Neuronal stem cell (in vitro differentiated cells): Measurements from ENCODE around the gene ABCF1. TPM values are rescaled to one million over a fixed set of nuclear protein-coding genes. Genes with fewer than 3 reads are reported as not detected.
"Not testable (repeated sequence)": the region's sequence is repeated elsewhere in the genome, so short reads cannot be mapped to it uniquely, and the experiment has no call there.

Source experiments
- DNase-seq: peaks from one replicate; pipeline ENCODE4 v3.0.0-alpha.2; 2013; ENCODE audit warnings: low spot score
- H2AFZ ChIP-seq: one replicate; pipeline ENCODE4 v1.6.1; 2013; ENCODE audit warnings: mild to moderate bottlenecking, low read length, inconsistent platforms
- H2AK5ac ChIP-seq: 2 replicates; pipeline ENCODE4 v1.6.1; 2013; ENCODE audit warnings: low read depth, mild to moderate bottlenecking, inconsistent platforms, low read length, moderate library complexity, mixed read lengths
- H2BK120ac ChIP-seq: 2 replicates; pipeline ENCODE4 v1.6.1; 2013; ENCODE audit warnings: low read depth, mild to moderate bottlenecking, inconsistent platforms, low read length, moderate library complexity, mixed read lengths
- H2BK12ac ChIP-seq: one replicate; pipeline ENCODE4 v1.6.1; 2013; ENCODE audit warnings: low read length, inconsistent platforms
- H2BK15ac ChIP-seq: 2 replicates; pipeline ENCODE4 v1.6.1; 2013; ENCODE audit warnings: mild to moderate bottlenecking, low read length, inconsistent platforms, mixed read lengths
- H2BK5ac ChIP-seq: one replicate; pipeline ENCODE4 v1.6.1; 2013; ENCODE audit warnings: inconsistent platforms, mild to moderate bottlenecking, low read length, moderate library complexity
- H3K14ac ChIP-seq: one replicate; pipeline ENCODE4 v1.6.1; 2013; ENCODE audit warnings: low read length, inconsistent platforms
- H3K18ac ChIP-seq: 2 replicates; pipeline ENCODE4 v1.6.1; 2013; ENCODE audit warnings: low read length, inconsistent platforms
- H3K23ac ChIP-seq: 2 replicates; pipeline ENCODE4 v1.6.1; 2013; ENCODE audit warnings: low read depth, mild to moderate bottlenecking, mixed read lengths, low read length, inconsistent platforms; ENCODE audit not compliant: poor library complexity
- H3K27ac ChIP-seq: replicated peaks from 3 replicates; pipeline ENCODE4 v1.5.1; 2013; ENCODE audit warnings: low read length, inconsistent platforms
- H3K27me3 ChIP-seq, 3 experiments: 2 replicates each; pipeline ENCODE4 v1.6.1; 2013; ENCODE audit warnings: low read length in 3 of 3, mild to moderate bottlenecking in 2 of 3, inconsistent platforms in 1 of 3, low read depth in 1 of 3, mixed read lengths in 1 of 3, moderate library complexity in 1 of 3; ENCODE audit not compliant: control insufficient read depth in 3 of 3, insufficient read depth in 3 of 3
- H3K36me3 ChIP-seq, 2 donors: replicated peaks in 1 of 2; 2 replicates each; pipeline ENCODE4 v1.6.1; 2013; ENCODE audit warnings: low read length in 2 of 2; ENCODE audit not compliant: control insufficient read depth in 2 of 2, insufficient read depth in 2 of 2
- H3K4ac ChIP-seq: 2 replicates; pipeline ENCODE4 v1.6.1; 2013; ENCODE audit warnings: inconsistent platforms, mild to moderate bottlenecking, low read length, moderate library complexity
- H3K4me1 ChIP-seq, 2 donors: 1 replicate in 1 of 2; 2 replicates in 1 of 2; pipeline ENCODE4 v1.6.1; 2013; ENCODE audit warnings: low read length in 2 of 2, low read depth in 1 of 2; ENCODE audit not compliant: control insufficient read depth in 2 of 2, insufficient read depth in 1 of 2
- H3K4me2 ChIP-seq: one replicate; pipeline ENCODE4 v1.6.1; 2013; ENCODE audit warnings: mild to moderate bottlenecking, low read length, inconsistent platforms; ENCODE audit not compliant: insufficient read depth, poor library complexity, severe bottlenecking
- H3K4me3 ChIP-seq, 2 donors: 2 replicates each; pipeline ENCODE4 v1.5.1; 2013; ENCODE audit warnings: low read length in 2 of 2, mild to moderate bottlenecking in 2 of 2, inconsistent platforms in 1 of 2, moderate library complexity in 1 of 2
- H3K79me1 ChIP-seq: one replicate; pipeline ENCODE4 v1.6.1; 2013; ENCODE audit warnings: low read depth, mild to moderate bottlenecking, inconsistent platforms, low read length, moderate library complexity
- H3K9ac ChIP-seq: one replicate; pipeline ENCODE4 v1.6.1; 2013; ENCODE audit warnings: mild to moderate bottlenecking, low read depth, low read length, inconsistent platforms; ENCODE audit not compliant: poor library complexity
- H3K9me3 ChIP-seq, 2 donors: replicated peaks in 1 of 2; 2 replicates each; pipeline versions ENCODE3 to v1.6.1; 2013; ENCODE audit warnings: low read length in 2 of 2, mild to moderate bottlenecking in 2 of 2, inconsistent platforms in 1 of 2, low read depth in 1 of 2, mixed read lengths in 1 of 2, moderate library complexity in 1 of 2; ENCODE audit not compliant: control insufficient read depth in 2 of 2, insufficient read depth in 1 of 2
- H4K8ac ChIP-seq: one replicate; pipeline ENCODE4 v1.6.1; 2013; ENCODE audit warnings: low read depth, mild to moderate bottlenecking, inconsistent platforms, low read length, moderate library complexity
- H4K91ac ChIP-seq: one replicate; pipeline ENCODE4 v1.6.1; 2013; ENCODE audit warnings: low read length, low read depth, mild to moderate bottlenecking, inconsistent platforms; ENCODE audit not compliant: poor library complexity
- WGBS, 2 donors: extraction: QIAGEN DNeasy Blood & Tissue Kit; methylation state at CpG; one replicate each; pipeline ENCODE4 v1.1.7; 2013; ENCODE audit warnings: missing lambda C conversion rate in 2 of 2, mixed read lengths in 1 of 2; ENCODE audit not compliant: insufficient read length in 2 of 2, insufficient replicate concordance in 1 of 2; ENCODE audit errors: extremely low coverage in 2 of 2; 5-methylcytosine and 5-hydroxymethylcytosine counted together
- polyA plus RNA-seq, 2 experiments: library from polyadenylated mRNA; stranded (reverse); fragments of 200-250 nt; gene quantifications; one replicate each; pipeline ENCODE4 v1.2.3, GENCODE V29; 2013

Gene ABCF1
- 66.4 TPM for polyA plus RNA-seq (2013, experiment 1 of 2)
- polyA plus RNA-seq (2013, experiment 2 of 2): 63.9 TPM

- Histone ChIP-seq H4K91ac (no peak within 1 kb of the TSS), H2BK15ac (peak within 1 kb of the TSS; percentile 70), H3K23ac (peak within 1 kb of the TSS; percentile 99), H3K4me1 (peaks cover 5 to 8% of the 10 kb centered on the region in 2 donors), H3K36me3 (peaks cover 3 to 37% of the 10 kb centered on the region in 2 donors), H3K9ac (peak within 1 kb of the TSS; percentile 98), H3K27me3 (peaks cover 0 to 2% (median 0%) of the 10 kb centered on the region in 3 experiments), H3K79me1 (peaks cover 2% of the 10 kb centered on the region), H3K4ac (no peak within 1 kb of the TSS), H3K18ac (peak within 1 kb of the TSS; percentile 99), H2BK5ac (peak within 1 kb of the TSS; percentile 73), H4K8ac (peak within 1 kb of the TSS; percentile 54), H2BK120ac (no peak within 1 kb of the TSS), H2BK12ac (peak within 1 kb of the TSS; percentile 76), H3K14ac (peak within 1 kb of the TSS; percentile 99), H2AK5ac (no peak within 1 kb of the TSS), H3K4me3 (peak within 1 kb of the TSS; percentile 63 to 87), H3K27ac (peak within 1 kb of the TSS; percentile 85), H3K4me2 (peak within 1 kb of the TSS; percentile 93), H3K9me3 (no peaks in the 10 kb centered on the region), H2AFZ (peak within 1 kb of the TSS; percentile 93)
- WGBS, 2 donors: no CpG with 5 or more reads among the region's 59 CpGs
- peak; percentile 96 for DNase-seq
Observed at GRCh38 chr6:30571075-30571761, at the start of gene ABCF1. Gene ABCF1, plus strand, starts transcription at chr6:30571442. Its CDS starts 46 bp downstream, at chr6:30571488.

DNA sequence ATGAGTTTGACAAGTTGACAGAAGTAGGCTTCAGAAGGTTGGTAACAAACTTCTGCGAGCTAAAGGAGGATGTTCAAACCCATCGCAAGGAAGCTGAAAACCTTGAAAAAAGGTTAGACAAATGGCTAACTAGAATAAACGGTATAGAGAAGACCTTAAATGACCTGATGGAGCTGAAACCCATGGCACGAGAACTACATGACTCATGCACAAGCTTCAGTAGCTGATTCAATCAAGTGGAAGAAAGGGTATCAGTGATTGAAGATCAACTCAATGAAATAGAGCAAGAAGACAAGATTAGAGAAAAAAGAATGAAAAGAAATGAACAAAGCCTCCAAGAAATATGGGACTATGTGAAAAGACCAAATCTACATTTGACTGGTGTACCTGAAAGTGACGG is 49.3 kb upstream of the ABCF1 start:
- not testable (repeated sequence) for H2AFZ ChIP-seq, H3K4me1 ChIP-seq, H3K27ac ChIP-seq, H3K23ac ChIP-seq, H4K8ac ChIP-seq, H3K36me3 ChIP-seq, DNase-seq, H3K9ac ChIP-seq, H3K27me3 ChIP-seq, H3K4me3 ChIP-seq, H3K14ac ChIP-seq, H2BK5ac ChIP-seq, H3K9me3 ChIP-seq, H2AK5ac ChIP-seq, H3K4ac ChIP-seq, H3K79me1 ChIP-seq, H4K91ac ChIP-seq, H2BK120ac ChIP-seq, H3K4me2 ChIP-seq, H2BK12ac ChIP-seq, H2BK15ac ChIP-seq, H3K18ac ChIP-seq
- no CpG with 5 or more reads among the region's 5 CpGs for WGBS, 2 donors

DNA sequence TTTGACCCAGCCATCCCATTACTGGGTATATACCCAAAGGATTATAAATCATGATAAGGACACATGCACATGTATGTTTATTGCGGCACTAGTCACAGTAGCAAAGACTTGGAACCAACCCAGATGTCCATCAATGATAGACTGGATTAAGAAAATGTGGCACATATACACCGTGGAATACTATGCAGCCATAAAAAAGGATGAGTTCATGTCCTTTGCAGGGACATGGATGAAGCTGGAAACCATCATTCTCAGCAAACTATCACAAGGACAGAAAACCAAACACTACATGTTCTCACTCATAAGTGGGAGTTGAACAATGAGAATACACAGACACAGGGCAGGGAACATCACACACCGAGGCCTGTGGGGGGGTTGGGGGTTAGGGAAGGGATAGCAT is 44.8 kb upstream of the ABCF1 start:
- not testable (repeated sequence) for H2BK5ac ChIP-seq, H4K91ac ChIP-seq, H3K14ac ChIP-seq, DNase-seq, H3K4me2 ChIP-seq, H2BK120ac ChIP-seq, H3K9me3 ChIP-seq, H2AFZ ChIP-seq, H3K27ac ChIP-seq, H3K18ac ChIP-seq, H2AK5ac ChIP-seq, H2BK15ac ChIP-seq, H3K4me3 ChIP-seq, H4K8ac ChIP-seq, H2BK12ac ChIP-seq, H3K4me1 ChIP-seq, H3K23ac ChIP-seq, H3K36me3 ChIP-seq, H3K27me3 ChIP-seq, H3K9ac ChIP-seq, H3K4ac ChIP-seq, H3K79me1 ChIP-seq
- no CpG with 5 or more reads among the region's 3 CpGs for WGBS, 2 donors

DNA sequence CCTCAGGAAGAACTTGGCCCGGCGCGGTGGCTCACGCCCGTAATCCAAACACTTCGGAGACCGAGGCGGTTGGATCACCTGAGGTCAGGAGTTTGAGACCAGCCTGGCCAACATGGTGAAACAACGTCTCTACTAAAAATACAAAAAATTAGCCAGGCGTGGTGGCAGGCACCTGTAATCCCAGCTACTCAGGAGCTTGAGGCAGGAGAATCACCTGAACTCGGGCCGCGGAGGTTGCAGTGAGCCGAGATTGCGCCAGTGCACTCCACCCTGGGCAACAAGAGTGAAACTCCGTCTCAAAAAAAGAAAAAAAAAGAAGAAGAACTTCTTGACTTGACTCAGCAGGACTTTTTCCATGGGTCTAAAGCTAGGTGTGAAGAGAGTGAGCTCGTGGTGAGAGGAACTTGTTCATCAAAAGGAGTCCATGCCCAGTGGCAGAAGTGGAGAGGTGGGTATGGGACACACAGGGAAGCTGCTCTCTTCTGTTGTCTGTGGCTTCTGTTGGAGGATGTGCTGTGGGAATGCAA is 41.8 kb upstream of the ABCF1 start:
- H3K9ac ChIP-seq, H3K79me1 ChIP-seq, H3K4me1 ChIP-seq, H3K23ac ChIP-seq, H2AK5ac ChIP-seq, H3K18ac ChIP-seq, H3K36me3 ChIP-seq, H3K4me2 ChIP-seq, H4K8ac ChIP-seq, DNase-seq, H3K14ac ChIP-seq, H2BK15ac ChIP-seq, H2BK5ac ChIP-seq, H2BK12ac ChIP-seq, H3K27ac ChIP-seq, H4K91ac ChIP-seq, H3K27me3 ChIP-seq, H3K4me3 ChIP-seq, H2AFZ ChIP-seq, H2BK120ac ChIP-seq, H3K4ac ChIP-seq, H3K9me3 ChIP-seq: not testable (repeated sequence)
- no CpG with 5 or more reads among the region's 17 CpGs for WGBS, 2 donors
